Epithelial cell of proximal tubule (primary cell): ENCODE measurements around the gene USO1. TPM values are rescaled to one million over a fixed set of nuclear protein-coding genes. Genes with fewer than 3 reads are reported as not detected.
"Not testable (repeated sequence)": the region's sequence is repeated elsewhere in the genome, so short reads cannot be mapped to it uniquely, and the experiment has no call there.

Source experiments
- DNase-seq: peaks from one replicate; pipeline ENCODE4 v3.0.0-alpha.2; 2011; ENCODE audit warnings: low read depth
- H3K4me3 ChIP-seq: 2 replicates; pipeline ENCODE4 v1.5.1; 2011; ENCODE audit warnings: low read depth, mild to moderate bottlenecking, low read length
- CTCF ChIP-seq: conservative IDR thresholded peaks from 2 replicates; pipeline ENCODE4 v1.5.1; 2012; ENCODE audit warnings: low read depth, mild to moderate bottlenecking, low read length
- total RNA-seq: library from RNA; depleted of rRNA; stranded (reverse); fragments of >200 nt; gene quantifications from 2 replicates; pipeline ENCODE4 v1.2.3, GENCODE V29; 2015

Gene USO1
- total RNA-seq, 1 donor from 2014 or later, result 57.8 TPM

DNA sequence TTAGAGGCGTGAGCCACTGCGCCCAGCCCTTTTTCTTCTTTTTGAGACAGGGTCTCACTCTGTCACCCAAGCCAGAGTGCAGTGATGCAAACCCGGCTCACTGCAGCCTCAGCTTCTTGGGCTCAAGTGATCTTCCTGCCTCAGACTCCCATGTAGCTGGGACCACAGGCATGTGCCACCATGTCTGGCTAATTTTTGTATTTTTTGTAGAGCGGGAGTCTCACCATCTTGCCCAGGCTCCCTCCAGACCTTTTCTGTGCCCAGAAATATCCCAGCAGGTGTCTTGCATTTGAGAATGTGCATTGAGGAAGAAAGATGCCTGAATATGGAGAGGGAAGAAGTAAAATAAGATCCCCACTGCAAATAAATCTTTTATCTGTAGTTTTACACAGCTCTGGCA, 119.2 kb downstream of the USO1 start:
- no peak for TF ChIP-seq CTCF
- DNase-seq, result no peak
- H3K4me3 ChIP-seq, result no peak overlapping the region

DNA sequence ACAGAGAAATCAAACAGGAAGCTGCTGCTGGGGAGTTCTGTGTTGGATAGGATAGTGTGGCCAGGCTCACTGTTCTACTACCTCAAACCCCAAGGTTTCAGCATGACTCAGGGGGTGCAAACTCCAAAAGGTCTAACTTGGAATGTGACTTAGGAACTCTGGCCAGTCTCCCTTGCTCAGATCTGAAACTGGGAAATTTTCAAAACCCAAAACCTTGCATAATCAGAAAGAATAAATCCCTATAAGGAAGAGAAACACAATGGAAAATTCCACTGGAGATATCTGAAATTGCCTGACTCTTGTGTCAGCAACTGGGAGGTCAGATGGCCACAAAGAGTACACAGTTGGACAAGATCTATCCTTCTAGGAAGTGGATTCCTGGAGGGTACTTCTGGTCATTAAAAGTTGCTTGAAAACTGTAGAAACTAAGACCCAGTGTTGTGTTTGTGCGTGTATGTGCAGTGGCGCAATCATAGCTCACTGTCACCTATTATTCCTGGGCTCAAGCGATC, 119.8 kb downstream of the USO1 start:
- no peak for TF ChIP-seq CTCF
- peak; percentile 96 for DNase-seq
- no peak overlapping the region for H3K4me3 ChIP-seq

- no peak for DNase-seq
- no peak overlapping the region for H3K4me3 ChIP-seq
- TF ChIP-seq CTCF, result no peak
Measured at GRCh38 chr4:75845992-75846391, 121.6 kb downstream of the USO1 start.

- peak; percentile 70 for TF ChIP-seq CTCF
- H3K4me3 ChIP-seq, result not testable (repeated sequence)
- peak; percentile 80 for DNase-seq
Measured at GRCh38 chr4:75848171-75848760, 123.9 kb downstream of the USO1 start.

DNA sequence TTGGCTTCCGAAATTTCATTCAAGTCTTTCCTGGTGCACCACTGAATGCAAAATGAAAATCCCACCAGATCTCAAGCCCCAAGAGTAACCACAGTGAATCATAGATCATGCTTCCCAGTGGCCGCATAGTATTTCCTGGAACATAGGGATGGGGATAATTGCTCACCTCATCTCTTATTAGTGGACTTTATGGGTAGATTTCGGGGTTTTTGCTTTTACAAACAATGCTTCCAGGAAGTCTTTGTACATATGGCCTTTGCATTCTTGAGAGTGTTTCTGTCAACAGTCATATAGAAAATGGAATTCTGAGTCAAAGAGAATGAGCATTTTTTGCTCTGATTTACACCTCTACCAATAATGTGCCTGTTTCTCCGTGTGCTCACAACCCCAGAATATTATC, 124.5 kb downstream of the USO1 start:
- no peak for DNase-seq
- H3K4me3 ChIP-seq, result no peak overlapping the region
- no peak for TF ChIP-seq CTCF

GRCh38 chr4:75849461-75849860, 125.1 kb downstream of the USO1 start:
- no peak for DNase-seq

More at GRCh38 chr4:75849461-75849860, 125.1 kb downstream of the USO1 start:
- H3K4me3 ChIP-seq, result no peak overlapping the region
- TF ChIP-seq CTCF, result no peak
